H1 (cell line): Measurements from ENCODE around the gene CDC73. TPM values are rescaled to one million over a fixed set of nuclear protein-coding genes. Genes with fewer than 3 reads are reported as not detected.

ENCODE experiments used
- CTCF ChIA-PET: fragments of 300-600 bp; sonication (Branson Sonifier 250); formaldehyde crosslinking; loops from one replicate; lab custom pipeline; 2021; ENCODE audit not compliant: partially characterized antibody; lab: Charles Lee
- POLR2A ChIA-PET: fragments of 300-600 bp; sonication (Branson Sonifier 250); formaldehyde crosslinking; loops from one replicate; lab custom pipeline; 2021; ENCODE audit warnings: inconsistent platforms; ENCODE audit not compliant: partially characterized antibody; lab: Charles Lee
- DNase-seq, 2 experiments: peaks; one replicate each; pipeline versions ENCODE4 v3.0.0 to v3.0.0-alpha.2; 2010 to 2022; ENCODE audit warnings: low spot score in 2 of 2, low read depth in 1 of 2, mixed read lengths in 1 of 2
- FAIRE-seq: peaks from 2 replicates; lab custom pipeline; 2011; peaks lifted over from hg19 to GRCh38; lab: Jason Lieb, UNC
- H2AFZ ChIP-seq: 2 replicates; pipeline ENCODE4 v1.8.1; 2012; ENCODE audit warnings: low read length, inconsistent platforms
- H2AK5ac ChIP-seq: 2 replicates; pipeline ENCODE4 v1.6.1; 2013; ENCODE audit warnings: low read depth, low read length
- H2BK120ac ChIP-seq: replicated peaks from 2 replicates; pipeline ENCODE3; 2013; ENCODE audit warnings: low read depth, low read length, inconsistent platforms
- H2BK12ac ChIP-seq: 2 replicates; pipeline ENCODE4 v1.6.1; 2013; ENCODE audit warnings: low read depth, low read length
- H2BK15ac ChIP-seq: 2 replicates; pipeline ENCODE4 v1.6.1; 2013; ENCODE audit warnings: low read length
- H2BK20ac ChIP-seq: 2 replicates; pipeline ENCODE4 v1.6.1; 2013; ENCODE audit warnings: low read length
- H2BK5ac ChIP-seq: 2 replicates; pipeline ENCODE4 v1.6.1; 2013; ENCODE audit warnings: low read depth, low read length
- H3K14ac ChIP-seq: 2 replicates; pipeline ENCODE4 v1.6.1; 2013; ENCODE audit warnings: inconsistent platforms; ENCODE audit not compliant: insufficient read length
- H3K18ac ChIP-seq: 2 replicates; pipeline ENCODE4 v1.6.1; 2013; ENCODE audit warnings: low read length; ENCODE audit errors: extremely low read depth
- H3K23ac ChIP-seq: 2 replicates; pipeline ENCODE4 v1.6.1; 2013; ENCODE audit warnings: inconsistent platforms; ENCODE audit not compliant: insufficient read length
- H3K23me2 ChIP-seq: 2 replicates; pipeline ENCODE4 v1.6.1; 2013; ENCODE audit warnings: low read depth, low read length
- H3K27ac ChIP-seq: 2 replicates; pipeline ENCODE4 v1.6.1; 2011; ENCODE audit warnings: low read depth, low read length, inconsistent platforms
- H3K27me3 ChIP-seq, 4 experiments: replicated peaks in 1 of 4; 1 replicate in 1 of 4; 2 replicates in 3 of 4; pipeline versions ENCODE4 v1.6.1 to v1.8.1; 2011 to 2013; ENCODE audit warnings: low read length in 3 of 4, mild to moderate bottlenecking in 3 of 4, inconsistent platforms in 2 of 4, mixed read lengths in 2 of 4, moderate library complexity in 1 of 4; ENCODE audit not compliant: control insufficient read depth in 3 of 4, insufficient read depth in 3 of 4; ENCODE audit errors: extremely low read depth in 1 of 4
- H3K36me3 ChIP-seq, 4 experiments: 2 replicates each; pipeline versions ENCODE4 v1.6.1 to v1.8.1; 2011 to 2013; ENCODE audit warnings: mild to moderate bottlenecking in 4 of 4, low read length in 3 of 4, moderate library complexity in 2 of 4, control low read depth in 1 of 4, inconsistent platforms in 1 of 4; ENCODE audit not compliant: insufficient read depth in 4 of 4, control insufficient read depth in 2 of 4
- H3K4ac ChIP-seq: replicated peaks from 2 replicates; pipeline ENCODE3; 2013; ENCODE audit warnings: low read length, low read depth, mixed read lengths, inconsistent platforms; ENCODE audit not compliant: insufficient read length
- H3K4me1 ChIP-seq, 4 experiments: replicated peaks in 1 of 4; 1 replicate in 1 of 4; 2 replicates in 3 of 4; pipeline versions ENCODE4 v1.6.1 to v1.8.1; 2011 to 2013; ENCODE audit warnings: low read length in 3 of 4, inconsistent platforms in 2 of 4, mixed read lengths in 1 of 4; ENCODE audit not compliant: insufficient read depth in 4 of 4, control insufficient read depth in 3 of 4
- H3K4me2 ChIP-seq, 2 experiments: 2 replicates each; pipeline versions ENCODE4 v1.6.1 to v1.8.1; 2011 to 2013; ENCODE audit warnings: low read depth in 2 of 2, low read length in 2 of 2, control low read depth in 1 of 2, inconsistent platforms in 1 of 2, mild to moderate bottlenecking in 1 of 2; ENCODE audit not compliant: insufficient read depth in 1 of 2
- H3K4me3 ChIP-seq, 4 experiments: fragments of 200-600, 300-600 bp in 1 of 4; sonication (generic), shearing (Covaris generic), sonication (Bioruptor Twin) in 1 of 4; 2 replicates each; pipeline versions ENCODE4 v1.5.1 to v1.8.1; 2011 to 2016; ENCODE audit warnings: low read length in 4 of 4, low read depth in 3 of 4, control low read depth in 2 of 4, inconsistent platforms in 2 of 4, mild to moderate bottlenecking in 2 of 4, mixed read lengths in 1 of 4, moderate library complexity in 1 of 4; ENCODE audit not compliant: insufficient read depth in 2 of 4; ENCODE audit errors: extremely low read depth in 1 of 4
- H3K56ac ChIP-seq: replicated peaks from 2 replicates; pipeline ENCODE3; 2013; ENCODE audit warnings: low read depth, mild to moderate bottlenecking, mixed read lengths, low read length, inconsistent platforms; ENCODE audit not compliant: insufficient read length
- H3K79me1 ChIP-seq: 2 replicates; pipeline ENCODE4 v1.6.1; 2013; ENCODE audit warnings: low read depth, low read length, control low read depth
- H3K79me2 ChIP-seq, 2 experiments: 2 replicates each; pipeline versions ENCODE4 v1.6.1 to v1.8.1; 2012 to 2013; ENCODE audit warnings: low read length in 2 of 2, mild to moderate bottlenecking in 2 of 2, inconsistent platforms in 1 of 2; ENCODE audit not compliant: insufficient read depth in 2 of 2, control insufficient read depth in 1 of 2
- H3K9ac ChIP-seq, 4 experiments: replicated peaks in 1 of 4; 1 replicate in 1 of 4; 2 replicates in 3 of 4; pipeline versions ENCODE4 v1.6.1 to v1.8.1; 2011 to 2013; ENCODE audit warnings: low read depth in 3 of 4, low read length in 3 of 4, control low read depth in 2 of 4, mild to moderate bottlenecking in 2 of 4, moderate library complexity in 2 of 4, inconsistent platforms in 1 of 4; ENCODE audit errors: extremely low read depth in 1 of 4
- H3K9me3 ChIP-seq, 2 experiments: 2 replicates each; pipeline versions ENCODE4 v1.6.1 to v1.8.1; 2012 to 2013; ENCODE audit warnings: mild to moderate bottlenecking in 2 of 2, moderate library complexity in 2 of 2, control low read depth in 1 of 2, inconsistent platforms in 1 of 2, low read depth in 1 of 2, low read length in 1 of 2, mixed read lengths in 1 of 2; ENCODE audit not compliant: insufficient read depth in 2 of 2
- H4K20me1 ChIP-seq, 2 experiments: replicated peaks in 1 of 2; 2 replicates each; pipeline versions ENCODE3 to v1.8.1; 2011 to 2013; ENCODE audit warnings: inconsistent platforms in 2 of 2, low read length in 2 of 2, mild to moderate bottlenecking in 1 of 2; ENCODE audit not compliant: insufficient read depth in 2 of 2, control insufficient read depth in 1 of 2
- H4K5ac ChIP-seq: 2 replicates; pipeline ENCODE4 v1.6.1; 2013; ENCODE audit warnings: low read length, low read depth, mixed read lengths, inconsistent platforms; ENCODE audit not compliant: insufficient read length
- H4K8ac ChIP-seq: 2 replicates; pipeline ENCODE4 v1.8.0; 2013; ENCODE audit warnings: mild to moderate bottlenecking, moderate library complexity, low read length, inconsistent platforms; ENCODE audit not compliant: insufficient read depth; ENCODE audit errors: extremely low read depth
- H4K91ac ChIP-seq: replicated peaks from 2 replicates; pipeline ENCODE3; 2013; ENCODE audit warnings: low read length, mixed read lengths, inconsistent platforms; ENCODE audit not compliant: insufficient read length
- EP300 ChIP-seq, 2 experiments: IDR thresholded peaks; 1 replicate in 1 of 2; 2 replicates in 1 of 2; pipeline ENCODE4 v1.6.1; 2011 to 2012; ENCODE audit warnings: low read depth in 2 of 2, low read length in 2 of 2, mild to moderate bottlenecking in 2 of 2, borderline replicate concordance in 1 of 2, inconsistent platforms in 1 of 2, moderate library complexity in 1 of 2
- GABPA ChIP-seq: IDR thresholded peaks from 2 replicates; pipeline ENCODE4 v1.6.1; 2011; ENCODE audit warnings: mild to moderate bottlenecking, low read length, moderate library complexity, borderline replicate concordance; ENCODE audit not compliant: insufficient read depth
- GTF2F1 ChIP-seq: IDR thresholded peaks from 2 replicates; pipeline ENCODE4 v1.6.1; 2012; ENCODE audit warnings: low read depth, low read length, improper control_type of control experiment, borderline replicate concordance
- YY1 ChIP-seq: IDR thresholded peaks from 2 replicates; pipeline ENCODE4 v1.6.1; 2011; ENCODE audit warnings: low read depth, mild to moderate bottlenecking, low read length
- WGBS, 2 experiments: shearing (Covaris generic) in 1 of 2; methylation state at CpG; one replicate each; pipeline versions ENCODE4 v1.1.6 to v1.1.7; 2013 to 2015; ENCODE audit warnings: low lambda C conversion rate in 2 of 2, mixed read lengths in 2 of 2, inconsistent platforms in 1 of 2, low coverage in 1 of 2, missing lambda C conversion rate in 1 of 2; ENCODE audit not compliant: insufficient replicate concordance in 2 of 2, insufficient coverage in 1 of 2, insufficient read length in 1 of 2; ENCODE audit errors: extremely low coverage in 1 of 2, missing lambda C conversion rate in 1 of 2; 5-methylcytosine and 5-hydroxymethylcytosine counted together
- polyA plus RNA-seq, 7 experiments: library from polyadenylated mRNA; depleted of rRNA in 3 of 7; stranded (reverse) in 5 of 7; unstranded in 2 of 7; fragments of >200 nt in 5 of 7; fragments of 200-250 nt in 2 of 7; gene quantifications; 1 replicate in 5 of 7; 2 replicates in 1 of 7; 4 replicates in 1 of 7; pipeline versions ENCODE4 v1.2.1 to v1.2.3, GENCODE V29; 2011 to 2013; ENCODE audit warnings: missing spikeins in 2 of 7, mixed read lengths in 2 of 7
- total RNA-seq: library from RNA; stranded (reverse); fragmentation: NEBNext Ultra II Directional; extraction: Animal tissue kit (Norgen Biotek cat#: 25700); gene quantifications from 2 replicates; pipeline ENCODE4 v1.2.1, GENCODE V29; 2021

CDC73 gene
- total and polyA plus RNA-seq, 2 of the 8 experiments (the other 6 are each of a cell fraction or from before 2014, with no cell fraction given): 9.8 to 64.0 TPM

GRCh38 chr1:193189442-193190095 is 67.7 kb downstream of the CDC73 start:
- DNase-seq (no peak), FAIRE-seq (no peak)
- H3K14ac ChIP-seq: no peak overlapping the region
- no peak overlapping the region for H3K18ac ChIP-seq
- no peak overlapping the region for H2BK5ac ChIP-seq
- H2AK5ac ChIP-seq: no peak overlapping the region
- WGBS, 2 experiments: 92% methylated on average over 3 of the region's 3 CpGs; no CpG with 5 or more reads in 1 of the 2 experiments
- H2BK12ac ChIP-seq: no peak overlapping the region
- H3K79me2 ChIP-seq: peaks cover 0 to 78% of the 10 kb centered on the region in 2 experiments; a peak in 3 of 4 replicates
- CTCF ChIA-PET: interaction anchor here (2.6 kb wide), 1 partner anchor 8 kb away, joined by 10 read pairs; no protein-coding TSS in a partner anchor
- POLR2A ChIA-PET: no interaction called here
- H4K91ac ChIP-seq: no peak overlapping the region
- peaks cover 2 to 4% of the 10 kb centered on the region in 2 experiments for H4K20me1 ChIP-seq
- peaks cover 14 to 15% of the 10 kb centered on the region in 2 experiments for H3K9me3 ChIP-seq
- no peaks in the 10 kb centered on the region for H3K23me2 ChIP-seq
- H4K5ac ChIP-seq: no peak overlapping the region
- no peak for TF ChIP-seq EP300 (IDR thresholded peaks at IDR 0.05; ENCODE audit: borderline replicate concordance in 1 of 2, low read depth in 2 of 2, low read length in 2 of 2)
- no peak for TF ChIP-seq GTF2F1
- TF ChIP-seq YY1: no peak
- TF ChIP-seq GABPA: no peak
- H4K8ac ChIP-seq: no peak overlapping the region
- no peak overlapping the region for H3K4me3 ChIP-seq
- H2BK120ac ChIP-seq: no peak overlapping the region
- H3K4me1 ChIP-seq: no peaks in the 10 kb centered on the region; a peak in 1 of 7 replicates
- H3K4ac ChIP-seq: no peak overlapping the region
- H3K56ac ChIP-seq: no peak overlapping the region
- no peak overlapping the region for H3K9ac ChIP-seq
- no peak overlapping the region for H3K4me2 ChIP-seq
- no peak overlapping the region for H3K23ac ChIP-seq
- H3K27me3 ChIP-seq: no peaks in the 10 kb centered on the region
- H2BK20ac ChIP-seq: no peak overlapping the region
- H3K36me3 ChIP-seq: peaks cover 0 to 15% (median 7%) of the 10 kb centered on the region in 4 experiments; a peak in 2 of 8 replicates
- no peak overlapping the region for H2AFZ ChIP-seq
- no peak overlapping the region for H2BK15ac ChIP-seq
- no peaks in the 10 kb centered on the region for H3K79me1 ChIP-seq
- H3K27ac ChIP-seq: no peak overlapping the region
